Breast epithelium (tissue), 3 donors: ENCODE data around the gene BRD9.

Experiments
- POLR2A ChIP-seq: fragments of 450-650 bp; IDR thresholded peaks from one replicate; pipeline ENCODE4 v1.6.1; 2016; ENCODE audit warnings: antibody characterized with exemption, mild to moderate bottlenecking, moderate library complexity
- TF ChIP-seq, protein P1 (sequence below), 3 donors: fragments of 450-650 bp; IDR thresholded peaks; one replicate each; pipeline ENCODE4 v1.5.1; 2016 to 2017; ENCODE audit warnings: antibody characterized with exemption in 3 of 3, mild to moderate bottlenecking in 3 of 3, moderate library complexity in 3 of 3

DNA sequence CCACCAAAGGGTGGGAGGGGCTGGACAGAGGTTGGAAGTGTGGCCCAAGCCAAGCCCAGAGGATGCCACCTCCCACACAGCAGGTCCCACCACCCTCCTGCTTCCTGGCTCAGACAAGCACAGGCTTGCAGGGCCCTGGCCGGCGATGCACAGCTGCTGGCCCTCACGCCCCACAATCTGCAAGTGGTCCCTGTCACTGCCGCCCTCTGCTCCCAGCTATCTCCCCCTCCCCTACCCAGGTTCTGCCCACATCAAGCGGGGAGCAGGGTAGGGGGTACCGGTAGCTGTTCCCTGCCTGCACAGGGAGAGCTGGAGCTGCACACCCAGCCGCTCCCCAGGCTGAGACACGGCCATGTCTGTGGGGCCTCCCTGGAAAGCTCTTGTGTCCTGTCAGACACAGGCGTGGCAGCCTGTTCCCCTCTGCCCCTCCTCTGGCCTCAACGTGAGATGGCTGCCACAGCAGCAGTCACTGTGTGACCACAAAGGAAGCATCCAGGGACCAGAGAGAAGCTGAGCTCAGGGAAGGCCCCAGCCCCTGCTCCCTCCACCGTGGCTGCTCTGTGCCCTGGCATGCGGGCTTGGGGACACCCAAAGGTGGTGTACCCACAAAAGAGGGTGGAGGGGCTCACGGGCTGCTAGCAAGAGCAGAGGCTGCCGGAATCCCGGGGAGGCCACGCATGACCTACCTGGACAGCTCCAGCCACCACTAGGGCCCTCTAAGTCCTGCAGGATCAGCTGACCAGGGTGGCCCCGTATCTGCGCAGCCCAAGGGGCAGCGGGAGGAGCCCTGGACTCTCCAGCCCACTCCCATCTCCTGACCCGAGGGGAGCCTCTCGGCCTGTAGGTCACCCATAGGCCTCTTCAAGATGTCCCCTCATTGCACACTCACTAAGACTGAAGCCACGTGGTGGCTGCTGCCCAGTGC is 30.9 kb downstream of the BRD9 start:
- TF ChIP-seq POLR2A = no peak
- TF ChIP-seq, protein P1, sequence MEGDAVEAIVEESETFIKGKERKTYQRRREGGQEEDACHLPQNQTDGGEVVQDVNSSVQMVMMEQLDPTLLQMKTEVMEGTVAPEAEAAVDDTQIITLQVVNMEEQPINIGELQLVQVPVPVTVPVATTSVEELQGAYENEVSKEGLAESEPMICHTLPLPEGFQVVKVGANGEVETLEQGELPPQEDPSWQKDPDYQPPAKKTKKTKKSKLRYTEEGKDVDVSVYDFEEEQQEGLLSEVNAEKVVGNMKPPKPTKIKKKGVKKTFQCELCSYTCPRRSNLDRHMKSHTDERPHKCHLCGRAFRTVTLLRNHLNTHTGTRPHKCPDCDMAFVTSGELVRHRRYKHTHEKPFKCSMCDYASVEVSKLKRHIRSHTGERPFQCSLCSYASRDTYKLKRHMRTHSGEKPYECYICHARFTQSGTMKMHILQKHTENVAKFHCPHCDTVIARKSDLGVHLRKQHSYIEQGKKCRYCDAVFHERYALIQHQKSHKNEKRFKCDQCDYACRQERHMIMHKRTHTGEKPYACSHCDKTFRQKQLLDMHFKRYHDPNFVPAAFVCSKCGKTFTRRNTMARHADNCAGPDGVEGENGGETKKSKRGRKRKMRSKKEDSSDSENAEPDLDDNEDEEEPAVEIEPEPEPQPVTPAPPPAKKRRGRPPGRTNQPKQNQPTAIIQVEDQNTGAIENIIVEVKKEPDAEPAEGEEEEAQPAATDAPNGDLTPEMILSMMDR (IDR thresholded peaks at IDR 0.05) = no peak
